ENCODE measurements around the gene OGFOD3. TPM values are rescaled to one million over a fixed set of nuclear protein-coding genes. Genes with fewer than 3 reads are reported as not detected.

Gene OGFOD3
- total and polyA plus RNA-seq, 9 of the 15 experiments (the other 6 are each of a cell fraction or from before 2014, with no cell fraction given): 0.69 to 44.7 (median 18.9) TPM

- TF ChIP-seq SRSF7 (optimal IDR thresholded peaks at IDR 0.05; ENCODE audit: low read depth, low read length) (no peak), ZNF518B (CRISPR knock-in tag; IDR thresholded peaks at IDR 0.05) (no peak), MYC (IDR thresholded peaks at IDR 0.05; ENCODE audit: low read depth, low read length) (0 out of 2 replicates have a peak, but pooled peaks have one; percentile 52), MYC (CRISPR knock-in tag; IDR thresholded peaks at IDR 0.05; ENCODE audit: borderline replicate concordance, low read depth) (no peak), KLF16 (IDR thresholded peaks at IDR 0.05) (peak; percentile 19; the same call in 1 of the 2 replicates)
These were observed 66.5 kb downstream of the OGFOD3 start (continued) for GRCh38 chr17:82351713-82352488.

GRCh38 chr17:82351254-82351712 lies 67.1 kb downstream of the OGFOD3 start:
- ChIA-PET POLR2A (interaction anchor here (1.1 kb wide), 1 partner anchor 64 kb away, joined by 4 read pairs; no protein-coding TSS in a partner anchor), CTCF (ENCODE audit: low intra/inter-chr PET ratio) (interaction anchor here (1.0 to 2.1 kb wide), 7 partner anchors 37 to 416 kb away, joined by 3 to 12 read pairs (median 5); no protein-coding TSS in a partner anchor)
- intact Hi-C loops (cut with micrococcal nuclease) (loop anchor here (1.0 to 10.0 kb wide), 4 partner anchors 63 to 416 kb away; no protein-coding TSS in a partner anchor), in situ Hi-C loops (cut with MboI) (loop anchor here (5.0 kb wide), 2 partner anchors 206 to 431 kb away; no protein-coding TSS in a partner anchor)
- Histone ChIP-seq H3K4me2 (ENCODE audit: insufficient read depth, low read length) (no peak overlapping the region), H3K27ac (ENCODE audit: extremely low read depth, low read depth, low read length) (no peak overlapping the region), H3K4me3 (no peak overlapping the region), H3K9ac (ENCODE audit: insufficient read depth in 1 of 2, low read depth in 2 of 2, low read length in 2 of 2) (no peak overlapping the region; a peak in 1 of 4 replicates), H2AFZ (ENCODE audit: low read depth, low read length) (no peak overlapping the region), H3K4me1 (replicated peaks in 1 of 2; ENCODE audit: control insufficient read depth in 2 of 2, insufficient read depth in 2 of 2, low read length in 2 of 2) (peaks cover 17 to 59% of the 10 kb centered on the region in 2 experiments; a peak in 4 of 5 replicates), H3K9me3 (replicated peaks; ENCODE audit: control insufficient read depth, insufficient read depth, low read depth, low read length) (no peaks in the 10 kb centered on the region), H3K27me3 (ENCODE audit: control insufficient read depth in 2 of 2, insufficient read depth in 2 of 2, low read length in 2 of 2) (no peaks in the 10 kb centered on the region), H3K36me3 (ENCODE audit: control insufficient read depth, insufficient read depth, low read length) (no peaks in the 10 kb centered on the region), H4K20me1 (replicated peaks; ENCODE audit: control insufficient read depth, insufficient read depth, low read length) (no peaks in the 10 kb centered on the region), H3K79me2 (ENCODE audit: control insufficient read depth, insufficient read depth, low read length) (no peaks in the 10 kb centered on the region), H3K9me1 (ENCODE audit: control insufficient read depth, insufficient read depth, low read length) (no peaks in the 10 kb centered on the region)
- DNase-seq (ENCODE audit: extremely low read depth in 1 of 4, low spot score in 3 of 4) (no peak), FAIRE-seq (no peak), ATAC-seq (no peak)
- WGBS (ENCODE audit: insufficient coverage, low coverage, missing lambda C conversion rate): 44% methylated on average over 19 of the region's 21 CpGs
- BruUV-seq (replicated peaks): no TSS peak
- TF ChIP-seq LARP7 (IDR thresholded peaks at IDR 0.05): no peak
- no peak for TF ChIP-seq KLF10 (CRISPR knock-in tag; IDR thresholded peaks at IDR 0.05)
- TF ChIP-seq ZNF766 (CRISPR knock-in tag; conservative IDR thresholded peaks at IDR 0.05): no peak
- TF ChIP-seq DPF2 (IDR thresholded peaks at IDR 0.05): no peak
- TF ChIP-seq U2AF1 (optimal IDR thresholded peaks at IDR 0.05; ENCODE audit: low read depth, low read length): no peak
- TF ChIP-seq MYNN (IDR thresholded peaks at IDR 0.05): no peak
- TF ChIP-seq MYNN (CRISPR knock-in tag; IDR thresholded peaks at IDR 0.05): no peak
- no peak for TF ChIP-seq HNRNPL (IDR thresholded peaks at IDR 0.05; ENCODE audit: low read depth, low read length)
- TF ChIP-seq TRIM28 (IDR thresholded peaks at IDR 0.05): no peak
- TF ChIP-seq CLOCK (CRISPR knock-in tag; IDR thresholded peaks at IDR 0.05; ENCODE audit: borderline replicate concordance): no peak
- no peak for TF ChIP-seq ZFPM2 (CRISPR knock-in tag; IDR thresholded peaks at IDR 0.05)
